Gastroesophageal sphincter (tissue), 3 donors: ENCODE data around the gene IST1.

Experiments used
- CTCF ChIP-seq, 4 experiments: fragments of 200-600 bp in 2 of 4; fragments of 450-650 bp in 2 of 4; sonication (generic) in 1 of 4; IDR thresholded peaks; one replicate each; pipeline ENCODE4 v1.5.1; 2017 to 2019; ENCODE audit warnings: antibody characterized with exemption in 4 of 4, mild to moderate bottlenecking in 2 of 4, moderate library complexity in 2 of 4
- POLR2AphosphoS5 ChIP-seq: sonication (generic); formaldehyde crosslinking; IDR thresholded peaks from one replicate; pipeline ENCODE4 v1.6.1; 2017; ENCODE audit warnings: antibody characterized with exemption

GRCh38 chr16:71863995-71864394 is 31.3 kb upstream of the IST1 start:
- TF ChIP-seq CTCF (IDR thresholded peaks at IDR 0.05) (no peak), POLR2AphosphoS5 (no peak)
